Endothelial cell of umbilical vein (primary cell): Measurements from ENCODE around the gene AKAP13. TPM values are rescaled to one million over a fixed set of nuclear protein-coding genes. Genes with fewer than 3 reads are reported as not detected.

ENCODE experiments used
- BruUV-seq: library from RNA; stranded (reverse); fragments of 400-500 nt; replicated peaks from 2 replicates; lab custom pipeline; 2021; lab: Mats Ljungman, UMichigan
- CTCF ChIA-PET: fragments of 300-600, 350-600 bp; sonication (Branson Sonifier 250); formaldehyde crosslinking; loops from one replicate; lab custom pipeline; 2021; ENCODE audit warnings: antibody characterized with exemption, inconsistent platforms; lab: Charles Lee
- POLR2A ChIA-PET: fragments of 300-600, 350-600 bp; sonication (Branson Sonifier 250); formaldehyde crosslinking; loops from one replicate; lab custom pipeline; 2021; ENCODE audit warnings: antibody characterized with exemption, inconsistent platforms; lab: Charles Lee
- DNase-seq: peaks from one replicate; pipeline ENCODE4 v3.0.0-alpha.2; 2011; ENCODE audit warnings: low read depth, low spot score
- FAIRE-seq: peaks from 2 replicates; lab custom pipeline; 2011; peaks lifted over from hg19 to GRCh38; lab: Jason Lieb, UNC
- H2AFZ ChIP-seq: 2 replicates; pipeline ENCODE4 v1.6.0; 2012; ENCODE audit warnings: low read depth, low read length, control low read depth, inconsistent platforms
- H3K27ac ChIP-seq: 2 replicates; pipeline ENCODE4 v1.5.1; 2011; ENCODE audit warnings: low read depth, mild to moderate bottlenecking, control low read depth, low read length, moderate library complexity; ENCODE audit not compliant: insufficient read depth
- H3K27me3 ChIP-seq, 2 experiments: 2 replicates each; pipeline versions ENCODE4 v1.6.0 to v1.6.1; 2011; ENCODE audit warnings: low read length in 2 of 2, mixed read lengths in 1 of 2; ENCODE audit not compliant: control insufficient read depth in 2 of 2, insufficient read depth in 2 of 2
- H3K36me3 ChIP-seq, 2 experiments: 2 replicates in 1 of 2; 3 replicates in 1 of 2; pipeline ENCODE4 v1.5.1; 2011; ENCODE audit warnings: low read length in 2 of 2, mild to moderate bottlenecking in 1 of 2, moderate library complexity in 1 of 2; ENCODE audit not compliant: control insufficient read depth in 2 of 2, insufficient read depth in 2 of 2; ENCODE audit errors: extremely low read depth in 1 of 2
- H3K4me1 ChIP-seq: 3 replicates; pipeline ENCODE4 v1.5.1; 2011; ENCODE audit warnings: mild to moderate bottlenecking, low read length; ENCODE audit not compliant: control insufficient read depth, insufficient read depth; ENCODE audit errors: extremely low read depth
- H3K4me2 ChIP-seq: 2 replicates; pipeline ENCODE4 v1.6.1; 2011; ENCODE audit warnings: low read length, control low read depth, mixed read lengths; ENCODE audit not compliant: insufficient read depth
- H3K4me3 ChIP-seq, 3 experiments: fragments of 200-600 bp in 1 of 3; sonication (generic), shearing (Covaris generic) in 1 of 3; replicated peaks in 1 of 3; 2 replicates each; pipeline ENCODE4 v1.5.1; 2011 to 2016; ENCODE audit warnings: control low read depth in 3 of 3, low read length in 3 of 3, mild to moderate bottlenecking in 2 of 3, inconsistent platforms in 1 of 3, low read depth in 1 of 3, moderate library complexity in 1 of 3; ENCODE audit not compliant: insufficient read depth in 1 of 3
- H3K79me2 ChIP-seq: 2 replicates; pipeline ENCODE4 v1.6.0; 2012; ENCODE audit warnings: low read length, inconsistent platforms; ENCODE audit not compliant: control insufficient read depth, insufficient read depth
- H3K9ac ChIP-seq: replicated peaks from 2 replicates; pipeline ENCODE3; 2011; ENCODE audit warnings: low read length, control low read depth; ENCODE audit not compliant: insufficient read depth; ENCODE audit errors: extremely low read depth
- H3K9me1 ChIP-seq: replicated peaks from 3 replicates; pipeline ENCODE4 v1.6.0; 2011; ENCODE audit warnings: mild to moderate bottlenecking, low read length; ENCODE audit not compliant: control insufficient read depth, insufficient read depth; ENCODE audit errors: extremely low read depth
- H3K9me3 ChIP-seq: replicated peaks from 2 replicates; pipeline ENCODE4 v1.5.1; 2012; ENCODE audit warnings: low read length, inconsistent platforms; ENCODE audit not compliant: control insufficient read depth, insufficient read depth
- H4K20me1 ChIP-seq: replicated peaks from 2 replicates; pipeline ENCODE3; 2011; ENCODE audit warnings: mild to moderate bottlenecking, low read length; ENCODE audit not compliant: control insufficient read depth, insufficient read depth; ENCODE audit errors: extremely low read depth
- CTCF ChIP-seq, 2 donors: IDR thresholded peaks; 1 replicate in 1 of 2; 2 replicates in 1 of 2; pipeline ENCODE4 v1.5.1; 2011; ENCODE audit warnings: low read length in 2 of 2, mild to moderate bottlenecking in 2 of 2, moderate library complexity in 2 of 2, control low read depth in 1 of 2, inconsistent platforms in 1 of 2, low read depth in 1 of 2; ENCODE audit not compliant: insufficient read depth in 1 of 2; ENCODE audit errors: extremely low read depth in 1 of 2
- EZH2 ChIP-seq: IDR thresholded peaks from 2 replicates; pipeline ENCODE4 v1.6.1; 2012; ENCODE audit warnings: borderline replicate concordance, low read depth, mild to moderate bottlenecking, moderate library complexity, low read length, inconsistent platforms; ENCODE audit not compliant: severe bottlenecking
- FOS ChIP-seq: IDR thresholded peaks from 2 replicates; pipeline ENCODE4 v1.6.1; 2011; ENCODE audit warnings: mild to moderate bottlenecking, low read length, moderate library complexity, borderline replicate concordance; ENCODE audit not compliant: insufficient read depth
- GATA2 ChIP-seq: IDR thresholded peaks from 2 replicates; pipeline ENCODE4 v1.7.0; 2011; ENCODE audit warnings: low read depth, mild to moderate bottlenecking, moderate library complexity, mixed read lengths, low read length; ENCODE audit not compliant: insufficient read length, insufficient read depth
- JUN ChIP-seq: IDR thresholded peaks from 2 replicates; pipeline ENCODE4 v1.6.1; 2011; ENCODE audit warnings: borderline replicate concordance, low read depth; ENCODE audit not compliant: insufficient read length, insufficient read depth
- MAX ChIP-seq: IDR thresholded peaks from 2 replicates; pipeline ENCODE4 v1.6.1; 2011; ENCODE audit not compliant: insufficient read depth, insufficient read length
- MYC ChIP-seq: IDR thresholded peaks from one replicate; pipeline ENCODE4 v1.6.1; 2011; ENCODE audit warnings: mild to moderate bottlenecking, low read depth, low read length
- POLR2A ChIP-seq: IDR thresholded peaks from 2 replicates; pipeline ENCODE4 v1.6.1; 2012; ENCODE audit warnings: low read depth, mild to moderate bottlenecking, control low read depth, low read length
- POLR2AphosphoS5 ChIP-seq: IDR thresholded peaks from 2 replicates; pipeline ENCODE4 v1.6.1; 2012; ENCODE audit warnings: low read depth, mild to moderate bottlenecking, control low read depth, low read length, moderate library complexity; ENCODE audit not compliant: insufficient read depth
- dilution Hi-C: fragments of 300-500 bp; cut with MboI; formaldehyde crosslinking; loops from one replicate; pipeline ENCODE4 v1.15.0; 2019; ENCODE audit warnings: low sequenced_read_pairs; ENCODE audit not compliant: extremely low pct_ligation_motif_present
- intact Hi-C: fragments of 100-400 bp; cut with micrococcal nuclease; formaldehyde crosslinking; loops from one replicate; pipeline ENCODE4 v1.10.0; 2022
- polyA plus RNA-seq, 4 experiments: library from polyadenylated mRNA; depleted of rRNA in 3 of 4; stranded (reverse) in 3 of 4; unstranded in 1 of 4; fragments of >200 nt; gene quantifications; 2 replicates each; pipeline versions ENCODE4 v1.2.1 to v1.2.3, GENCODE V29; 2011 to 2012; ENCODE audit warnings: missing spikeins in 1 of 4
- total RNA-seq: library from RNA; stranded (reverse); gene quantifications from 2 replicates; pipeline ENCODE4 v1.2.3, GENCODE V29; 2021

The AKAP13 gene
- total and polyA plus RNA-seq, 2 donors (not counting 3 experiments of a cell fraction or from before 2014, with no cell fraction given) = 22.8 to 87.8 TPM

- no peaks in the 10 kb centered on the region for H3K36me3 ChIP-seq
- DNase-seq (no peak), FAIRE-seq (no peak)
- no peak overlapping the region for H3K4me3 ChIP-seq
- H3K27me3 ChIP-seq = no peaks in the 10 kb centered on the region
- ChIA-PET POLR2A (no interaction called here), CTCF (interaction anchor here (1.0 kb wide), 1 partner anchor 164 kb away, joined by 6 read pairs; no protein-coding TSS in a partner anchor)
- peaks cover 21% of the 10 kb centered on the region for H3K4me1 ChIP-seq
- dilution Hi-C loops = no loop called here
- BruUV-seq = no TSS peak
- no peak overlapping the region for H3K9ac ChIP-seq
- TF ChIP-seq MYC (no peak), FOS (no peak), EZH2 (no peak), POLR2A (no peak), MAX (no peak), POLR2AphosphoS5 (no peak), GATA2 (no peak), CTCF (IDR thresholded peaks at IDR 0.05; ENCODE audit: extremely low read depth in 1 of 2, insufficient read depth in 1 of 2, low read depth in 1 of 2, low read length in 2 of 2) (no peak), JUN (no peak)
- H3K79me2 ChIP-seq = peaks cover 24% of the 10 kb centered on the region
- no peaks in the 10 kb centered on the region for H4K20me1 ChIP-seq
- no peak overlapping the region for H3K27ac ChIP-seq
- H3K4me2 ChIP-seq = no peak overlapping the region
- intact Hi-C loops = loop anchor here (10.0 kb wide), 1 partner anchor 209 kb away; no protein-coding TSS in a partner anchor
- no peaks in the 10 kb centered on the region for H3K9me1 ChIP-seq
- no peak overlapping the region for H2AFZ ChIP-seq
- no peaks in the 10 kb centered on the region for H3K9me3 ChIP-seq
Observed at GRCh38 chr15:85495544-85495943, 115.1 kb downstream of the AKAP13 start.
